Osteocyte (in vitro differentiated cells): ENCODE measurements around the gene LRRN2. TPM values are rescaled to one million over a fixed set of nuclear protein-coding genes. Genes with fewer than 3 reads are reported as not detected.

Experiments
- DNase-seq: peaks from one replicate; pipeline ENCODE4 v3.0.0; 2021; ENCODE audit warnings: mixed read lengths; ENCODE audit not compliant: unreplicated experiment; ENCODE audit errors: extremely low spot score
- H3K27ac Mint-ChIP-seq: one replicate; pipeline ENCODE4 v1.8.0; 2021; ENCODE audit warnings: mild to moderate bottlenecking, mixed read lengths; ENCODE audit not compliant: unreplicated experiment
- H3K27me3 Mint-ChIP-seq: one replicate; pipeline ENCODE4 v1.8.0; 2021; ENCODE audit warnings: mixed read lengths; ENCODE audit not compliant: unreplicated experiment
- H3K36me3 Mint-ChIP-seq: one replicate; pipeline ENCODE4 v1.8.0; 2021; ENCODE audit warnings: mixed read lengths; ENCODE audit not compliant: unreplicated experiment
- H3K4me1 Mint-ChIP-seq: one replicate; pipeline ENCODE4 v1.8.0; 2021; ENCODE audit warnings: mixed read lengths; ENCODE audit not compliant: unreplicated experiment
- H3K4me3 Mint-ChIP-seq: one replicate; pipeline ENCODE4 v1.8.0; 2021; ENCODE audit warnings: mild to moderate bottlenecking, moderate library complexity, mixed read lengths; ENCODE audit not compliant: unreplicated experiment
- H3K9me3 Mint-ChIP-seq: one replicate; pipeline ENCODE4 v1.8.0; 2021; ENCODE audit warnings: mixed read lengths; ENCODE audit not compliant: unreplicated experiment
- total RNA-seq: library from RNA; stranded (reverse); gene quantifications from 2 replicates; pipeline ENCODE4 v1.2.1, GENCODE V29; 2021
- TF ChIP-seq, protein P1 (sequence below): fragments of 200-600 bp; sonication (generic); IDR thresholded peaks from 2 replicates; pipeline ENCODE4 v1.5.0; 2021; ENCODE audit warnings: antibody characterized with exemption, mild to moderate bottlenecking, moderate library complexity

Gene LRRN2
- total RNA-seq, 1 donor from 2014 or later, result not detected

DNA sequence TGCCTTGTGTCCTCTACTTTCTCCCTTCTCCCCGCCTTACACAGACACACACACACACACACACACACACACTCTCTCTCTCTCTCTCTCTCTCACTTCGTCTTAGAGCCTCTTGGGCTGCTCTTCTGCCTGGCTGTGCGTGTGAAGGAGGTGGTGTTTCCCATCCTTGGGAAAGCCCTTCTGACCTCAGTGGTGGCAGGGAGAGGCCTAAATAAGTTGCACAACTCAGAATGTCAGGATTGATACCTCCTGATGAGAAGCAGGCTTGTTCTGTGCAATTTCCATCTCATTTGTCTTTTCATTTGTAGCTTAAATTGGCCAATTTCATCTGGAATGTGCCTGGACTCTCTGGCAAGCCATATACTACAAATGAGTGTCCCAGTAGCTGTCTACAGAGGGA is 25.0 kb downstream of the LRRN2 start:
- H3K4me3 Mint-ChIP-seq, result no peak overlapping the region
- no peak overlapping the region for H3K27ac Mint-ChIP-seq
- H3K9me3 Mint-ChIP-seq, result no peaks in the 10 kb centered on the region
- no peaks in the 10 kb centered on the region for H3K4me1 Mint-ChIP-seq
- H3K27me3 Mint-ChIP-seq, result peaks cover 37% of the 10 kb centered on the region
- no peaks in the 10 kb centered on the region for H3K36me3 Mint-ChIP-seq
- TF ChIP-seq, protein P1, sequence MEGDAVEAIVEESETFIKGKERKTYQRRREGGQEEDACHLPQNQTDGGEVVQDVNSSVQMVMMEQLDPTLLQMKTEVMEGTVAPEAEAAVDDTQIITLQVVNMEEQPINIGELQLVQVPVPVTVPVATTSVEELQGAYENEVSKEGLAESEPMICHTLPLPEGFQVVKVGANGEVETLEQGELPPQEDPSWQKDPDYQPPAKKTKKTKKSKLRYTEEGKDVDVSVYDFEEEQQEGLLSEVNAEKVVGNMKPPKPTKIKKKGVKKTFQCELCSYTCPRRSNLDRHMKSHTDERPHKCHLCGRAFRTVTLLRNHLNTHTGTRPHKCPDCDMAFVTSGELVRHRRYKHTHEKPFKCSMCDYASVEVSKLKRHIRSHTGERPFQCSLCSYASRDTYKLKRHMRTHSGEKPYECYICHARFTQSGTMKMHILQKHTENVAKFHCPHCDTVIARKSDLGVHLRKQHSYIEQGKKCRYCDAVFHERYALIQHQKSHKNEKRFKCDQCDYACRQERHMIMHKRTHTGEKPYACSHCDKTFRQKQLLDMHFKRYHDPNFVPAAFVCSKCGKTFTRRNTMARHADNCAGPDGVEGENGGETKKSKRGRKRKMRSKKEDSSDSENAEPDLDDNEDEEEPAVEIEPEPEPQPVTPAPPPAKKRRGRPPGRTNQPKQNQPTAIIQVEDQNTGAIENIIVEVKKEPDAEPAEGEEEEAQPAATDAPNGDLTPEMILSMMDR, result no peak
- no peak for DNase-seq

DNA sequence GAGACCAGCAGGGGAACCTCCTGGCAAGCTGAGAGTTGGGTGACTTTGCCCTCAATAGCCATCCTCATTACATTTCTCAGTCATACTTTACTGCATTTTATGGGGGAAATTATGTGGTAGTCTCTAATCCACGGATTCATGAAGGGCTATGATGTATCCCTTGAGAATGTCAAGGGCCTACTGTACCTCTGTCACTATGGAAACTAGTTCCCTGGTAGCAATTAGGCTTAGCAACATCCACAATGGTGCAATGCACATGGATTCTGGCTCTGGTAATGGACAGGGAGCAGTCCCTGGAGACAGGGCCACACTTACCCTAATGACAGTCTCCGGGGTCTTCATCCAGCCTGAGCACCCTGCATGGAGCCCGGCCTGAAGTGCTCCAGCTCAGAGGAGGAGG is 26.5 kb downstream of the LRRN2 start:
- DNase-seq, result no peak
- no peak overlapping the region for H3K27ac Mint-ChIP-seq
- H3K36me3 Mint-ChIP-seq, result no peaks in the 10 kb centered on the region
- no peaks in the 10 kb centered on the region for H3K4me1 Mint-ChIP-seq
- TF ChIP-seq, protein P1, result no peak
- peaks cover 38% of the 10 kb centered on the region for H3K27me3 Mint-ChIP-seq
- H3K4me3 Mint-ChIP-seq, result no peak overlapping the region
- no peaks in the 10 kb centered on the region for H3K9me3 Mint-ChIP-seq

DNA sequence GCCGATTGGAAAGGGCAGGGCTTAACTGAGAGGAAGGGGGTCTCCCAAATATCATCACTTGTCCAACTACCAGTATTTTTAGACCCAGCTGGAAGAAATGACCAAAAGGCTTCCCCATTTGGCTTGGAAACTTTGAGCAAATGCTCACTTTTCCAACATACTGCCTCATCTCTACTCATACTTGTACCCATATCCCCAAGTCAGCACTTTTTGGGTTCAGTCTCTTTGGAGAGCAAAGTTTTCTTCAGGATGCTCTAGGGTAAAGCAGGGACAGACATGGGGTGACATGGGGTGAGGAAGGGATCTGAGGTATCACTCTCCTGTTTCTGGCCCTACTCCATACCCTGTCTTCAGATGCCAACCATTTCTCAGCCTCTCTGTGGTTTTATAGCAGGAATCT is 27.2 kb downstream of the LRRN2 start:
- Mint-ChIP-seq H3K4me1 (no peaks in the 10 kb centered on the region), H3K27me3 (peaks cover 37% of the 10 kb centered on the region), H3K4me3 (no peak overlapping the region)

DNA sequence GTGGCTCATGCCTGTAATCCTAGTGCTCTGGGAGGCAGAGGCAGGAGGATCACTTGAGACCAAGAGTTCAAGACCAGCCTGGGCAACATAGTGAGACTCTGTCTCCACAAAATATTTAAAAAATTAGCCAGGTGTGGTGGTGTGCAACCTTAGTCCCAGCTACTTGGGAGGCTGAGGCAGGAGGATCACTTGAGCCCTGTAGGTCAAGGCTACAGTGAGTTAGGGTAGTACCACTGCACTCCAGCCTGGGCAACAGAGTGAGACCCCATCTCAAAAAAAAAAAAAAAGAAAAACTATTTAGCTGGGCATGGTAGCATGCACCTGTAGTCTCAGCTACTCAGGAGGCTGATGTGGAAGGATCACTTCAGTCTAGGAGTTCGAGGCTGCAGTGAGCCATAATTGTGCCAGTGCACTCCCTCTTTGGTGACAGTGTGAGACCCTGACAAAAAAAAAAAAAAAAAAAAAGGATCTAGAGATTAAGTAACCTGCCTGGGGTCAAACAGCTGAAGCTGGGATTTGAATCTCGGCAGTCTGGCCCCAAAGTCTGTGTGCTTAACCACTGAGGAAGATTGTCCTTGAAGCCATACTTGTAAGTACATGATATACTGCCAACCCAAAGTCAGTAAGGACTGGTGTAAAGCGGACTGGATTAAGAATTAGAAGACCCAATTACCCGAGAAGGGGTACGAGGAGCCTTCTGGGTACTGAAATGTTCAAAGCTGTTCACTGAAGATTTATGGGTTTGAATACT is 31.8 kb downstream of the LRRN2 start:
- no peaks in the 10 kb centered on the region for H3K4me1 Mint-ChIP-seq
- no peak for DNase-seq
- peaks cover 50% of the 10 kb centered on the region for H3K27me3 Mint-ChIP-seq
- no peaks in the 10 kb centered on the region for H3K36me3 Mint-ChIP-seq
- TF ChIP-seq, protein P1, result no peak
- H3K4me3 Mint-ChIP-seq, result no peak overlapping the region
- H3K9me3 Mint-ChIP-seq, result no peaks in the 10 kb centered on the region
- no peak overlapping the region for H3K27ac Mint-ChIP-seq

More for the DNA sequence above, 27.2 kb downstream of the LRRN2 start:
- Mint-ChIP-seq H3K27ac (no peak overlapping the region), H3K9me3 (no peaks in the 10 kb centered on the region), H3K36me3 (no peaks in the 10 kb centered on the region)
- no peak for DNase-seq
- TF ChIP-seq, protein P1, result no peak

GRCh38 chr1:204652497-204652896 is 33.0 kb downstream of the LRRN2 start:
- H3K36me3 Mint-ChIP-seq, result no peaks in the 10 kb centered on the region
- peaks cover 50% of the 10 kb centered on the region for H3K27me3 Mint-ChIP-seq
- DNase-seq, result no peak
- TF ChIP-seq, protein P1, result no peak
- no peak overlapping the region for H3K27ac Mint-ChIP-seq
- H3K4me1 Mint-ChIP-seq, result no peaks in the 10 kb centered on the region
- H3K4me3 Mint-ChIP-seq, result no peak overlapping the region
- no peaks in the 10 kb centered on the region for H3K9me3 Mint-ChIP-seq
